MCF 10A (cell line): ENCODE measurements around the gene HOXB3. TPM values are rescaled to one million over a fixed set of nuclear protein-coding genes. Genes with fewer than 3 reads are reported as not detected.

Experiments used
- BruUV-seq: library from RNA; stranded (reverse); fragments of 400-500 nt; replicated peaks from 2 replicates; lab custom pipeline; 2021; lab: Mats Ljungman, UMichigan
- CTCF ChIA-PET: fragments of 300-600 bp; sonication (Branson Sonifier 250); formaldehyde crosslinking; extraction: SDS; loops from one replicate; lab custom pipeline; 2021; ENCODE audit warnings: antibody characterized with exemption, inconsistent platforms; lab: Yijun Ruan, JAX
- POLR2A ChIA-PET: fragments of 300-600, 350-650 bp; sonication (Branson Sonifier 250); formaldehyde crosslinking; extraction: SDS; loops from one replicate; lab custom pipeline; 2020; ENCODE audit warnings: antibody characterized with exemption, inconsistent platforms; lab: Yijun Ruan, JAX
- DNase-seq: peaks from one replicate; pipeline ENCODE4 v3.0.0-alpha.2; 2018; ENCODE audit not compliant: unreplicated experiment
- H3K27ac Mint-ChIP-seq: one replicate; pipeline ENCODE4 v1.8.0; 2022; ENCODE audit warnings: mild to moderate bottlenecking, low read depth, mixed read lengths; ENCODE audit not compliant: unreplicated experiment
- H3K27me3 Mint-ChIP-seq: one replicate; pipeline ENCODE4 v1.8.0; 2022; ENCODE audit warnings: mixed read lengths; ENCODE audit not compliant: insufficient read depth, unreplicated experiment
- H3K36me3 Mint-ChIP-seq: one replicate; pipeline ENCODE4 v1.8.0; 2022; ENCODE audit warnings: mild to moderate bottlenecking, moderate library complexity, mixed read lengths; ENCODE audit not compliant: insufficient read depth, unreplicated experiment
- H3K4me1 Mint-ChIP-seq: one replicate; pipeline ENCODE4 v1.8.0; 2022; ENCODE audit warnings: mixed read lengths; ENCODE audit not compliant: insufficient read depth, unreplicated experiment
- H3K4me3 Mint-ChIP-seq: one replicate; pipeline ENCODE4 v1.8.0; 2022; ENCODE audit warnings: mild to moderate bottlenecking, moderate library complexity, mixed read lengths; ENCODE audit not compliant: unreplicated experiment
- H3K9me3 Mint-ChIP-seq: one replicate; pipeline ENCODE4 v1.8.0; 2022; ENCODE audit warnings: mixed read lengths; ENCODE audit not compliant: unreplicated experiment
- intact Hi-C: fragments of 100-400 bp; cut with micrococcal nuclease; formaldehyde crosslinking; loops from 2 replicates; pipeline ENCODE4 v1.14.1; 2022
- total RNA-seq: library from RNA; stranded (reverse); gene quantifications from 2 replicates; pipeline ENCODE4 v1.2.3, GENCODE V29; 2022
- TF ChIP-seq, protein P1 (sequence below): fragments of 200-600 bp; IDR thresholded peaks from one replicate; pipeline ENCODE4 v1.8.0; 2022; ENCODE audit warnings: antibody characterized with exemption, mild to moderate bottlenecking; ENCODE audit not compliant: unreplicated experiment

HOXB3 gene
- total RNA-seq, 1 experiment from 2014 or later, result 0.79 TPM

DNA sequence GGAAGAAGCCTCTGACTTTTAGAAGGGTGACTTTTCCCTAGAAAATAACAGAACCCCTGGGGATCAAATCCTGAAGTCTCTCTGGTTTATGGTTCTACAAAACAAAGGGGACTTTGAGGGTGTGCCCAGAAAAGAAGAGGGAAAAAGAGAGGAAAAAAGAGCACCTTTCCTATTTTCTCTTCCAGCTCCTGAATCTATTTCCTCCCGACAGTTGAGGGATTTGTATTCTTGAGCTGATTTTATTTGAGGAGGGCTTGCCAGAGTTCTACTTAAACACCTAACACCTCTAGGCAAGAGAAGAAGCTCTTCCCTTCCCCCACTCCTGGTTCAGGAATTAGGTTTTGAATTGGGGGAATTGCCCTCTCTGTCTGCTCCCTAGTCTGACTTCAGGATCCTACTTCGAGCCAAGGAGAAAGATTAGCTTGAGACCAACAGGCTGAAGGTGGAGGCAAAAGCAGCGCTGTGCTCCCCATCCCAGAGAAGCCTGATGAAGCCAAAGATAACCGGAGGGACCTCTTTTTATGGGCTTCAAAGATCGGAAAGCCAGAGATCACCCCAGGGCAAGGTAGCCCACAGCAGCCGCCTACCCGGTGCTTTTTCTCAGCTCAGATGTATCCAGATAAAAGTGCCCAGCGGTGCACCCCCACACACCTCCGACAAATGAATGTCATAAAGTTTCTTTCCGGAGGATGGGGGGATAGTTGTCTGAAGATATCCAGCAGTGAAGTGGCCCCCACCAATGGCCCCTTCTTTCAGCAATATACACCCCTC is 796 bp downstream of the HOXB3 start:
- Mint-ChIP-seq H3K36me3 (no peaks in the 10 kb centered on the region), H3K27ac (no peak overlapping the region)
- BruUV-seq, result no TSS peak

DNA sequence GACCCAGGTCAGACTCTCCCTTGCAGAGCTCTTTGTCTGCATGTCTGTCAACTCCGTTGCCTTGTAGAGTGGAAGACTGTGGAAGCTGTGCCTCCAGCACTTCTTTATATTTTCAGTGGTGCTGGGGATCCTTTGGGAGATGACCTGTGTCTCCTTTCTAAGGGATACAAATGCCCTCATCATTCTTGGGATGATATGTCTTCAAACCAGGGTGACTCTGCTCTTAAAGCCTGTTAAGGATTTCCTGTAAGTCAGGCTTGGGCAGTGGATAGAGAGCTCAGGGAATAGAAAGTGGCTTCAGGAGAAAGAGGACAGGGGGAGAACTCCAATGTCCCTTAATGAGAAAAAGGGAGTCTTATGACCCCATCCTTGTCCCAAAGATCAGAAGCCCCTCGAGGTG is 1.5 kb downstream of the HOXB3 start:
- Mint-ChIP-seq H3K9me3 (no peaks in the 10 kb centered on the region), H3K27ac (no peak overlapping the region), H3K4me3 (no peak overlapping the region), H3K36me3 (no peaks in the 10 kb centered on the region), H3K27me3 (peaks cover 28% of the 10 kb centered on the region), H3K4me1 (peaks cover 14% of the 10 kb centered on the region)
- ChIA-PET CTCF (interaction anchor here (0.6 to 1.3 kb wide), 5 partner anchors 8 to 325 kb away, joined by 3 to 5 read pairs (median 3); no protein-coding TSS in a partner anchor), POLR2A (interaction anchor here (0.9 kb wide), 1 partner anchor 312 kb away, joined by 5 read pairs; no protein-coding TSS in a partner anchor)
- intact Hi-C loops, result no loop called here
- no peak for DNase-seq
- TF ChIP-seq, protein P1, sequence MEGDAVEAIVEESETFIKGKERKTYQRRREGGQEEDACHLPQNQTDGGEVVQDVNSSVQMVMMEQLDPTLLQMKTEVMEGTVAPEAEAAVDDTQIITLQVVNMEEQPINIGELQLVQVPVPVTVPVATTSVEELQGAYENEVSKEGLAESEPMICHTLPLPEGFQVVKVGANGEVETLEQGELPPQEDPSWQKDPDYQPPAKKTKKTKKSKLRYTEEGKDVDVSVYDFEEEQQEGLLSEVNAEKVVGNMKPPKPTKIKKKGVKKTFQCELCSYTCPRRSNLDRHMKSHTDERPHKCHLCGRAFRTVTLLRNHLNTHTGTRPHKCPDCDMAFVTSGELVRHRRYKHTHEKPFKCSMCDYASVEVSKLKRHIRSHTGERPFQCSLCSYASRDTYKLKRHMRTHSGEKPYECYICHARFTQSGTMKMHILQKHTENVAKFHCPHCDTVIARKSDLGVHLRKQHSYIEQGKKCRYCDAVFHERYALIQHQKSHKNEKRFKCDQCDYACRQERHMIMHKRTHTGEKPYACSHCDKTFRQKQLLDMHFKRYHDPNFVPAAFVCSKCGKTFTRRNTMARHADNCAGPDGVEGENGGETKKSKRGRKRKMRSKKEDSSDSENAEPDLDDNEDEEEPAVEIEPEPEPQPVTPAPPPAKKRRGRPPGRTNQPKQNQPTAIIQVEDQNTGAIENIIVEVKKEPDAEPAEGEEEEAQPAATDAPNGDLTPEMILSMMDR, result no peak
- BruUV-seq, result no TSS peak

More for the DNA sequence above, 796 bp downstream of the HOXB3 start:
- no peak for DNase-seq
- Mint-ChIP-seq H3K4me3 (no peak overlapping the region), H3K4me1 (peaks cover 14% of the 10 kb centered on the region), H3K27me3 (peaks cover 28% of the 10 kb centered on the region), H3K9me3 (no peaks in the 10 kb centered on the region)
- intact Hi-C loops, result no loop called here
- TF ChIP-seq, protein P1, result no peak
- POLR2A ChIA-PET, result no interaction called here
- CTCF ChIA-PET, result interaction anchor here (0.7 to 1.6 kb wide), 6 partner anchors 47 to 326 kb away, joined by 3 to 6 read pairs (median 4); no protein-coding TSS in a partner anchor

DNA sequence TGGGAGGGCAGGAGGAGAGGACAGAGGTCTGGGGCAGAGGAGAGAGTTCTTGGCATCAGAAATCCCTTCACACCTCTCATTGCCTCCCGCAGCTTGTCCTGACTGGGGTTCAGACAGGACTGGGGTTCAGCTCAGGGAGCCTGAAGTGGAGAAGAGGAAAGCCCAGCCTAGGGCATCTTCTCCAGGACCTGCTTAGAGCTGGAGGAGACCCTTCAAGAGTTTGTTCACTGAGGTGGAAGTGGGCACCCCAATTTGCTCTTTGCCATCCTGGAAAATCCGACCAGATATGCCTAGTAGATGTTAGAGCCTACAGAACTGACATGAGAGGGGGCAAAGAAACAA is 2.0 kb downstream of the HOXB3 start:
- no peaks in the 10 kb centered on the region for H3K9me3 Mint-ChIP-seq
- H3K4me1 Mint-ChIP-seq, result peaks cover 14% of the 10 kb centered on the region
- no peak overlapping the region for H3K4me3 Mint-ChIP-seq
- no peak for DNase-seq
- no peaks in the 10 kb centered on the region for H3K36me3 Mint-ChIP-seq
- no TSS peak for BruUV-seq
- no peak overlapping the region for H3K27ac Mint-ChIP-seq
- CTCF ChIA-PET, result interaction anchor here (0.7 to 1.3 kb wide), 8 partner anchors 9 to 328 kb away, joined by 3 to 4 read pairs (median 3); no protein-coding TSS in a partner anchor
- POLR2A ChIA-PET, result interaction anchor here (0.9 kb wide), 2 partner anchors 226 to 311 kb away, joined by 3 to 5 read pairs; no protein-coding TSS in a partner anchor
- TF ChIP-seq, protein P1, result no peak
- peaks cover 28% of the 10 kb centered on the region for H3K27me3 Mint-ChIP-seq
- intact Hi-C loops, result no loop called here
